Stimulated activated CD4-positive, alpha-beta T cell treated with anti-CD3 and anti-CD28 coated beads, Interleukin-12 subunit alpha, Interleukin-12 subunit beta, amount 100 ng/mL, for 48 hours (primary cell): ENCODE data around the gene GAR1.
"Not testable (repeated sequence)": the region's sequence is repeated elsewhere in the genome, so short reads cannot be mapped to it uniquely, and the experiment has no call there.

Experiments used
- DNase-seq, 3 donors: peaks; one replicate each; pipeline ENCODE4 v3.0.0-alpha.2; 2020; ENCODE audit warnings: low read depth in 2 of 3, low spot score in 1 of 3

Gene GAR1

DNA sequence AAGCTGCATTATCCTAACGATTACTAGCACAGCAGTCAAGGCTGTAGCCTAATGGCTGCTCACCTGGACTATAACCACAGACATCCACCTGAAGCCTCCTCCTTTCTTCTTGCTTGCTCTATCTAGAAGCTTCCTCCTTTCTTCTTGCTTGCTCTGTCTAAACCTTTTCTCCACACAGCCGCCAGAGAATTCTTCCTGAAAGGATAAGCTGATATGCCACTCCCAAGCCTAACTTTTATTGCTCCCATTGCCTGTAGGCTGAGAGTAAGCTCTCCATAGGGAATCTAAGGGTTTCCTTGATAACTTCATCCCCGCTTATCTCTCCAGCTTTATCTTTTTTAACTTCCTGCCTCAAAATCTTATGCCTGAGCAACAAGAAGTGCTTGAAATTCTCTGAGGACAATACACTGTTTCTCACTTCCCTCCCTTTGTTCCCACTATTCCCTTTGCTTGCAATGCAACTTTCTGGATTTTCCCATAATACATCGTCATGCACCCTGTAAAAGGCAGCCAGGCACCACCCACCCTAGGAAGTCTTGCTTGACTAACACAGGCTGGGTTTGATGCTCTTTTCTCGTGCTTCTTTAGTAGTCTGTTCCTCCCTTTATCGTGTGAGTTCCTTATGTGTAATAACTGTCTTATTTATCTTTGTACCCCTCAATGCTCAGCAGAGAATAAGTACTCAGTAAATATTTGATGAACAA is 31.0 kb downstream of the GAR1 start:
- no peak for DNase-seq

DNA sequence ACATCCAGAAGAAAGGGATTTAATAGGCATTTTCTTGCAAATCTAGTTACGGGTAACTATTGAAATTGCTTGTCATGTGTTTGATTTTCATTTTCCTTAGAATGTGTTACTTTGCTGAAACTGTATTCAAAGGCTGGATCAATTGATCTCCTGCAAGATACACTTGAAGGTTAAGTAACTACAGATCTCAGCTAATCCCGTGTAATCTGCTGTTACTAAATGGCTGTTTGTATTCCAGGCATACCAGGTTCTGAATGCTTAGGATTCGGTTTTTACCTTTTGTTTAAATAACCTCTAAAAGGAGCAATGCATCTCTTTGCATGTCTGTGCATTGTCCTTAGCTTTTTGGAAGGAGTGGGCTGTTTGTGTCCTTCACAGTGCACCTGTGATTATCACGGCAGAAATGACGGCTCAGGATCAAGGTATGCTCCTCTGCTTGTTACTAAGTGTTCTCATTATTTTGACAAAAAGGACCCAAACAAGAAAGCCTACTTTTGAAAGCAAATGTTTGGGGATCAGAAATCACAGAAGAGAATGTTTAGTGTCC is 32.4 kb downstream of the GAR1 start, which contains the start of gene LRIT3:
TSS of gene LRIT3 (plus strand) at position 212 of the 547 bp plus-strand sequence. CDS start at position 307, 95 bp downstream.
- no peak for DNase-seq

DNA sequence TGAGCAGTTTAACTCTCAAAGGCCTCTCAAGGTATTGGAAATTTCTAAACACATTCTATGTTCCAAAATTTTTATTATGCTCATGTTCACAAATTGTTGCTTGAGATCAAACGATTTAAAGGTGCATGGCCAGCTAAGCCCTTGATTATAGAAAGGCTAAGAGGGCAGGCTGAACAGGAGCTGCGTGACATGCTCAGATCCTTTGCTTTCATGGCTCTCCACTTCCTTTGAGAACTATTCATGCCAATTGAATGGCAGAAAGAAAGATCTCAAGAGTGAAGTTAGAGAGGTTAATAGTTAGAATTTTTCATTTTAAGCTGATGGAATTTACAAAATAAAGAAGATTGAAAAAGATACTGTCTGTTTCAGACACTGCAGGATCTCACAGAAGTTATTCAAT is 32.9 kb downstream of the GAR1 start:
- no peak for DNase-seq

DNA sequence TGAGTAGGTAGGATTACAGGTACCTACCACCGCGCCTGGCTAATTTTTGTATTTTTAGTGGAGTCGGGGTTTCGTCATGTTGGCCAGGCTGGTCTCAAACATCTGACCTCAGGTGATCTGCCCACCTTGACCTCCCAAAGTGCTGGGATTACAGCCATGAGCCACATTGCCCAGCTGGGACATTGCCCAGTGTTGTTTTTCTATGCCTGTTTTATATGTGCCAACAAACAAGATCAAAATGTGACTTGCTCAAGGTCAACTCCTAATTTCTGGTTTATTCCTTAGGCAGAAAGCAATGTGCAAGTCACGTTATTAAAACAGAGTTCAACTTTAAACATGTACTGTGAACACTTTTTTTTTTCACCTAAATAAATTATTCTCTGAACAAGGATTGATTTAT is 35.0 kb downstream of the GAR1 start:
- DNase-seq: no peak

DNA sequence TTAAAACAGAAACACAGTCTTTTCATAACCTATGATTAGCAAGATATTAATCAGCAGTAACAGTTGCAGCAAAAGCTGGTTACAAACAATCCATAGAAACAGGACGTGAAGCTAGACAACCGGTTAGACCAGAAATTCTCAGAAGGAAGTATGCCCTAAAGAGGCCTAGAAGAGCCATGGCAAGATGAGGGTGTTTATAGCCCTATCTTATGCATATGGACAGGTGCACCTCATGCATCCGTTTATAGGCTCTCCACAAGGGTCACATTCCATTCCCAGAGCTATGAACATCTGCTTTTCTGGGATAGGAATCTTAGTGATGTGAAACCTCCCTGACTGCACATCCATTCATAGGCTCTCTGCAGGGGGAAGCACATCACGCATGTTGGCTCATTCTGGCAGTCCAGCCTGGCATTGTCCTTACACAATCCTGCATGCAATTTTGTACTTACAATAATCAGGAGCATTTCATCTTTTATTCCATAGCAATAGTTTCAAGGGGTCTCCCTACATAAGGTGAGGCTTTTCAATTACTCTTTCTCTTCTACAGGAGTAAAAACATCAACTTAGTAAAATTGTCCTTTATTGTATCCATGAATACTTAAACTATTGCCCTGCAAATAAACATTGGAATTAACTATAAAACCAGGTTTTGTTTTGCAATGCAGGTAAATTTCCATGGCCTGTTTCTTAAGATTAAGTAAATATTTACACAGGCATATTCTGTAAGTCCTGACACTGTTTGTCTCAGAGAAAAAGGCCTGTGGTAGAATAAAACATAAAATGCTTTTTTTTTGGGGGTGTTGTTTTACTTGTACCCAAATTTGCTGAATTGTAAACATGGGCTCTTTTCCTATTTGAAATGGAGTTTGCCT is 44.1 kb downstream of the GAR1 start:
- not testable (repeated sequence) for DNase-seq

GRCh38 chr4:109861271-109861670 is 45.7 kb downstream of the GAR1 start:
- no peak for DNase-seq

- DNase-seq: no peak
Observed at GRCh38 chr4:109861916-109862511, 46.5 kb downstream of the GAR1 start.

DNA sequence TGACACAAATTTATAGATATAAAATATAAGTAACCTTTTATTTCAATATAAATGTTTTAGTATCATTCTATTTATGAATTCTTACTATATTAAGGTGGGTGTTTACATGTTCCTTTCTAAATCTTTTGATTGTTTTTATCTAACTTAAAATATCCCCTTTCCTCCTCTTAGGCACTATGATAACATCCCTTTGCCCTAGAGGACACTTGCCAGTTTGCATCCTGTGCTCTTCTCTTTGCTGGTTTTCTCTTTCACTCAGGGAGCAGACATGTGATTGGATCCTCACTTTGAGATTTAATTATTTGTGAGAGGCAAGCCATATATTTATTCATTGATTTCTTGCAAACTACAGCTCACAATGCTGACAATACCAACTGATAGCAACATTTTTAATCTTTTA is 48.6 kb downstream of the GAR1 start:
- DNase-seq: no peak

DNA sequence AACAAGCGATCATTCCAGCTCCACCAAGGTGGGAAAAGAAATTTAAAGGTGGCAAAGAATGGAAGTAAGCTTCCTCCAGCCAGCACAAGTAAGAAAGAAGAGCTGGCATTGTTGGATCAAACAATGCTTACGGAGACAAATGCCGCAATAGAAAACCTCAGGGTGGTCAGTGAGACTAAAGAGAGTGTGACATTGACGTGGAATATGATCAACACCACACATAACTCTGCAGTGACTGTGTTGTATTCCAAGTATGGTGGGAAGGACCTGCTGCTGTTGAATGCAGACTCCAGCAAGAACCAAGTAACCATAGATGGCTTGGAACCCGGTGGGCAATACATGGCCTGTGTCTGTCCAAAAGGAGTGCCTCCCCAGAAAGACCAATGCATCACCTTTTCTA is 54.5 kb downstream of the GAR1 start:
- no peak for DNase-seq

DNA sequence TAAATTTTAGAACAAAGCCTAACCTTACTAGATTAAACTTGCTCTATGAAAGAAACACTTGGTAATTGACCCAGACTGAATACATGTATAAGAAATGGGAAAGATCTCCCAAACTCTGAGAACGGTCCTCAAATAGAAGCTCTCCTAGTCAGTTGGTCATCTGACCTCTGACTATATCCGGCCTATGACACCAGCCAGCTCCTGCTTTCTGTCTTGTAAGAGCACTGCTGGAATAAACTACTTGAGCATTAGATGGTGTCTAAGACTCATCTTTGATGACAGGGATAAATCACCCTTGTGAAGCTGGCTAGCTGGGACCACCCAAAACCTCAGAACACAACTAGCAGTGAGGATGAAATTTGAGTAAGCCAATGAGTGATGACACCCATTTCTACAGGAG is 56.5 kb downstream of the GAR1 start:
- no peak for DNase-seq

DNA sequence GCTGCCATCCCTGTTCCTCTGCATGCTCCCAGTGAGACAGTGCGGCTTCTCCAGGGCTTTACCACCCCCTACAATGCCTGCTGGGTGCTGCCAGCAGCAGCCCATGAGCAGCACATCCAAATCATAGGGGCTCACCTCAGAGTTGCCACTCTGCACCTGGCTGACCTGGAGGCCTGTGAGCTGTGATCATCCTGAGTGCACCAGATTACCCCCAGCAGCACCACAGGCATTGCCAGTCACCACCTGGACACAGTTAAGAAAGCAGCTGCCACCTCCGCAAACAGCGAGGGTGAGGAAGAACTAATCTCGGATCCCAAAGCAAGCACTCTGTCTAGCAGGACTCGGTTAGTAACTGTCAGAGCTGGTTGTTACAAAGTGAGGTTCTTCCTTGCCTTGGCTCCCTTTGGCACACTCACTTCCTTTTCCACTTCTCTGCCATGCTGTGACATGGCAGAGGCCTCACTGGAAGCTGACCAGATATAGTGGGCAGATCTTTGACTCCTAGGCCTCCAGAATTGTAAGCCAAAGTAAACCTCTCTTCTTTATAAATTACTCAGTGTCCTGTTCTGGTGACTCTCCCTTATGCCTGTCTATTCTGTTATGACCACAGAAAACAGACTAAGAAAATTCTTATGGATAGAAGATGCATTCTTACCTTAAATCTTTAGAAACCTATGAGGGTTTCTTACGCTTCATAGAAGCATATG is 57.5 kb downstream of the GAR1 start:
- no peak for DNase-seq

DNA sequence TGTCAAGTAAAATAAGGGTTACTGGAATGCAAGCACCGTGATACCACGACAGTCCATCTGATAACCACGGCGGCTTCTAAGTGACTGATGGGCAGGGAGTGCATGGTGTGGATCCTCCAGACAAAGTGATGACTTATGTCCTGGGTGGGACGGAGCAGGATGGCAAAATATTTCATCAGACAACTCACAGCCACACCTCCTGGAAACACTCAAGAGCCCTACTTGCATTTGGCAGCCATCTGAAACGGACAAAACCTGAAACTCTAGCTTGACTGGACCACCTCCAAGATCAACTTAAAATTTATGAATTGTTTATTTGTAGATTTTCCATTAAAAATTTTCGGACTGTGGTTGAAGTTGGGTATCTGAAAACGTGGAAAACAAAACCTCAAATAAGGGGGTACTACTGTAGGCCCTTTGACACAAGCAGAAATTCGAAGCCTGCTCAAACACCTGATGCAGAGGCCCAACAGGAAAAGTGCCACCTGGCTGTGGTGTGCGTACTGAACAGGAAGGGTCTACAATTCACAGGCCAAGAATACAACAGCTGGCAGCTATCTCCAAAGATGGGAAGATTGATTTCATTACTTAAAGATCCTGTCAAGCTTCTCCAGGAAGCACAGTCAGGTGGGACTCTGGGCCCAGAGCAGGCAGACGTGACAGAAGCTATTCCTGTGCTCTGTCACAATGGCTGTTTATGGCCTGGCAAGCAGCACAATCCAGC is 58.4 kb downstream of the GAR1 start:
- DNase-seq: no peak
